HL-60 (cell line): Measurements from ENCODE around the gene TRAPPC14.

ENCODE experiments used
- DNase-seq, 2 experiments: peaks; one replicate each; pipeline ENCODE4 v3.0.0-alpha.2; 2010 to 2020; ENCODE audit warnings: low read depth in 1 of 2, low spot score in 1 of 2
- H3K27ac ChIP-seq: fragments of 250-450 bp; sonication (Bioruptor Pico); replicated peaks from 2 replicates; pipeline ENCODE4 v1.5.1; 2020; ENCODE audit warnings: mild to moderate bottlenecking, moderate library complexity
- H3K27me3 ChIP-seq: fragments of 250-450 bp; sonication (Bioruptor Pico); 2 replicates; pipeline ENCODE4 v1.5.1; 2021; ENCODE audit warnings: mild to moderate bottlenecking, moderate library complexity; ENCODE audit not compliant: insufficient read depth, poor library complexity, severe bottlenecking
- H3K4me3 ChIP-seq: replicated peaks from 2 replicates; pipeline ENCODE4 v1.5.1; 2011; ENCODE audit warnings: mild to moderate bottlenecking, control low read depth, low read length; ENCODE audit not compliant: insufficient read depth
- GABPA ChIP-seq: IDR thresholded peaks from 2 replicates; pipeline ENCODE4 v1.6.1; 2012; ENCODE audit warnings: low read depth
- POLR2AphosphoS5 ChIP-seq: IDR thresholded peaks from 2 replicates; pipeline ENCODE4 v1.6.1; 2012; ENCODE audit warnings: low read depth
- SPI1 ChIP-seq: IDR thresholded peaks from 2 replicates; pipeline ENCODE4 v1.6.1; 2012; ENCODE audit warnings: low read depth, mild to moderate bottlenecking, borderline replicate concordance
- TF ChIP-seq, protein P1 (sequence below): IDR thresholded peaks from one replicate; pipeline ENCODE4 v1.5.1; 2011; ENCODE audit warnings: low read length, control low read depth, inconsistent platforms; ENCODE audit not compliant: insufficient read depth
- TF ChIP-seq, protein P2 (sequence below): IDR thresholded peaks from 2 replicates; pipeline ENCODE4 v1.6.1; 2012; ENCODE audit warnings: low read depth; ENCODE audit not compliant: insufficient replicate concordance

The TRAPPC14 gene

DNA sequence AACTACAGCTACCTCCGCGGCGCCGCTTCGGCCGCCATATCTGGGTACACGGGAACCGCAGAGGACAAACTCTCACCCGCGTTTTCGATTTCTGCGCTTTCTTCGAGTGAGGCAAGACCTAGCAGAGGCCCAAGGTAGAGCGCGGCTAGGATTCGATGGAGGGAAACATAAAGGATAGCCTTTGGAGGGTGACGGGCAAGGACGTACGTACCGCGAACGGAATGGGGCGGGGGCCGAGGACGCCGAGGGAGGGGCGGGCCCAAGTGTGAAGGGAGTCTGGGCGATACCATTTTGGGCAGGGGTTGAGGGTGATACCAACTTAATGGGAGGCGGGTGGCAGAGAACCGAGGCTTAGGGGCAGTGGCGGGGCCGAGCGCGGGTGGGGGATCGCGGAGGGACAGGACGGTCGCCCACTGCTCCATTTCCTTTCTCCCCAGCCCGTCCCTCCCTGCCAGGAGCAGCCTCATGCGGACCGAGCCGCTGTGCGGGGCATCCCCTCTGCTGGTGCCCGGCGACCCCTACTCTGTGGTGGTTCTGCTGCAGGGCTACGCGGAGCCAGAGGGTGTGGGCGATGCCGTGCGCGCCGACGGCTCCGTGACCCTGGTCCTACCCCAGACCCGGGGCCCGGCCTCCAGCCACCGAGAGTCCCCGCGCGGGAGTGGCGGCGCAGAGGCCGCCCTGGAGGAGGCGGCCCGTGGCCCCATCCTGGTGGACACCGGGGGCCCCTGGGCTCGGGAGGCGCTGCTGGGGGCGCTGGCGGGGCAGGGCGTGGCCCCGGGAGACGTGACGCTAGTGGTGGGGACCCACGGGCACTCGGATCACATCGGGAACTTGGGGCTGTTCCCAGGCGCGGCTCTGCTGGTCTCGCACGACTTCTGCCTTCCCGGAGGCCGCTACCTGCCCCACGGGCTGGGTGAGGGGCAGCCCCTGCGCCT is 31.3 kb downstream of the TRAPPC14 start, which contains the start of gene MBLAC1:
TSS of gene MBLAC1 (plus strand) at position 37 of the 935 bp plus-strand sequence. CDS start at position 466, 429 bp downstream.
- Histone ChIP-seq H3K27ac (peak within 1 kb of the TSS; percentile 96), H3K27me3 (no peaks in the 10 kb centered on the region), H3K4me3 (peak within 1 kb of the TSS; percentile 83)
- DNase-seq, result peak; percentile 90 to 92
- TF ChIP-seq, protein P1, sequence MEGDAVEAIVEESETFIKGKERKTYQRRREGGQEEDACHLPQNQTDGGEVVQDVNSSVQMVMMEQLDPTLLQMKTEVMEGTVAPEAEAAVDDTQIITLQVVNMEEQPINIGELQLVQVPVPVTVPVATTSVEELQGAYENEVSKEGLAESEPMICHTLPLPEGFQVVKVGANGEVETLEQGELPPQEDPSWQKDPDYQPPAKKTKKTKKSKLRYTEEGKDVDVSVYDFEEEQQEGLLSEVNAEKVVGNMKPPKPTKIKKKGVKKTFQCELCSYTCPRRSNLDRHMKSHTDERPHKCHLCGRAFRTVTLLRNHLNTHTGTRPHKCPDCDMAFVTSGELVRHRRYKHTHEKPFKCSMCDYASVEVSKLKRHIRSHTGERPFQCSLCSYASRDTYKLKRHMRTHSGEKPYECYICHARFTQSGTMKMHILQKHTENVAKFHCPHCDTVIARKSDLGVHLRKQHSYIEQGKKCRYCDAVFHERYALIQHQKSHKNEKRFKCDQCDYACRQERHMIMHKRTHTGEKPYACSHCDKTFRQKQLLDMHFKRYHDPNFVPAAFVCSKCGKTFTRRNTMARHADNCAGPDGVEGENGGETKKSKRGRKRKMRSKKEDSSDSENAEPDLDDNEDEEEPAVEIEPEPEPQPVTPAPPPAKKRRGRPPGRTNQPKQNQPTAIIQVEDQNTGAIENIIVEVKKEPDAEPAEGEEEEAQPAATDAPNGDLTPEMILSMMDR, result no peak
- TF ChIP-seq SPI1 (no peak), POLR2AphosphoS5 (peak; percentile 84), GABPA (peak; percentile 35; the same call in 1 of the 2 replicates)
- TF ChIP-seq, protein P2, sequence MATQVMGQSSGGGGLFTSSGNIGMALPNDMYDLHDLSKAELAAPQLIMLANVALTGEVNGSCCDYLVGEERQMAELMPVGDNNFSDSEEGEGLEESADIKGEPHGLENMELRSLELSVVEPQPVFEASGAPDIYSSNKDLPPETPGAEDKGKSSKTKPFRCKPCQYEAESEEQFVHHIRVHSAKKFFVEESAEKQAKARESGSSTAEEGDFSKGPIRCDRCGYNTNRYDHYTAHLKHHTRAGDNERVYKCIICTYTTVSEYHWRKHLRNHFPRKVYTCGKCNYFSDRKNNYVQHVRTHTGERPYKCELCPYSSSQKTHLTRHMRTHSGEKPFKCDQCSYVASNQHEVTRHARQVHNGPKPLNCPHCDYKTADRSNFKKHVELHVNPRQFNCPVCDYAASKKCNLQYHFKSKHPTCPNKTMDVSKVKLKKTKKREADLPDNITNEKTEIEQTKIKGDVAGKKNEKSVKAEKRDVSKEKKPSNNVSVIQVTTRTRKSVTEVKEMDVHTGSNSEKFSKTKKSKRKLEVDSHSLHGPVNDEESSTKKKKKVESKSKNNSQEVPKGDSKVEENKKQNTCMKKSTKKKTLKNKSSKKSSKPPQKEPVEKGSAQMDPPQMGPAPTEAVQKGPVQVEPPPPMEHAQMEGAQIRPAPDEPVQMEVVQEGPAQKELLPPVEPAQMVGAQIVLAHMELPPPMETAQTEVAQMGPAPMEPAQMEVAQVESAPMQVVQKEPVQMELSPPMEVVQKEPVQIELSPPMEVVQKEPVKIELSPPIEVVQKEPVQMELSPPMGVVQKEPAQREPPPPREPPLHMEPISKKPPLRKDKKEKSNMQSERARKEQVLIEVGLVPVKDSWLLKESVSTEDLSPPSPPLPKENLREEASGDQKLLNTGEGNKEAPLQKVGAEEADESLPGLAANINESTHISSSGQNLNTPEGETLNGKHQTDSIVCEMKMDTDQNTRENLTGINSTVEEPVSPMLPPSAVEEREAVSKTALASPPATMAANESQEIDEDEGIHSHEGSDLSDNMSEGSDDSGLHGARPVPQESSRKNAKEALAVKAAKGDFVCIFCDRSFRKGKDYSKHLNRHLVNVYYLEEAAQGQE, result peak; percentile 66

DNA sequence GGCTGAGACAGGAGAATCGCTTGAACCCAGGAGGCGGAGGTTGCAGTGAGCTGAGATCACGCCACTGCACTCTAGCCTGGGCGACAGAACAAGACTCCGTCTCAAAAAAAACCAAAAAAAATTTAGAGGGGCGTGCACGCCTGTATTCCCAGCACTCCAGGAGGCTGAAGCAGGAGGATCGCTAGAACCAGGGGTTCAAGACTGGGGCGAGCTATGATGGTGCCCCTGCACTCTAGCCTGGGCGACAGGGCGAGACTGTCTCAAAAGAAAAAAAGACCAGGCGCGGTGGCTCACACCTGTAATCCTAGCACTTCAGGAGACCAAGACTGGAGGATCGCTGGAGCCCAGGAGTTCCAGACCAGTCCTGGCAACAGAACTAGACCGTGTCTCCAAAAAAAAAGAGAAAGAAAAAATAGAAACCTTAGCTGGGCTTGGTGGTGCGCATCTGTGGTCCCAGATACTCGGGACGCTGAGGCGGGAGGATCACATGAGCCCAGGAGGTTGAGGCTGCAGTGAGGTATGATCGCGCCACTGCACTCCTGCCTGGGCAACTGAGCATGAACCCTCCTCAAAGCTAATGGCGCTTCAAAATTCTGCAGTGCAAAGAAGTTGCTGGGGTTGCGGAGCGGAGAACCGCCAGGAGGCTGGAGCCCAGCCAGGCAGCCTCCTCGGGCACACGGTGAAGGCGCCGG is 32.1 kb downstream of the TRAPPC14 start:
- Histone ChIP-seq H3K4me3 (peak overlapping the region; percentile 83), H3K27me3 (no peaks in the 10 kb centered on the region), H3K27ac (peak overlapping the region; percentile 96)
- peak in 1 of 2 experiments; percentile 47 for DNase-seq
- TF ChIP-seq GABPA, result no peak
- TF ChIP-seq, protein P1, result no peak
- no peak for TF ChIP-seq POLR2AphosphoS5
- TF ChIP-seq SPI1, result no peak
- TF ChIP-seq, protein P2, result no peak

DNA sequence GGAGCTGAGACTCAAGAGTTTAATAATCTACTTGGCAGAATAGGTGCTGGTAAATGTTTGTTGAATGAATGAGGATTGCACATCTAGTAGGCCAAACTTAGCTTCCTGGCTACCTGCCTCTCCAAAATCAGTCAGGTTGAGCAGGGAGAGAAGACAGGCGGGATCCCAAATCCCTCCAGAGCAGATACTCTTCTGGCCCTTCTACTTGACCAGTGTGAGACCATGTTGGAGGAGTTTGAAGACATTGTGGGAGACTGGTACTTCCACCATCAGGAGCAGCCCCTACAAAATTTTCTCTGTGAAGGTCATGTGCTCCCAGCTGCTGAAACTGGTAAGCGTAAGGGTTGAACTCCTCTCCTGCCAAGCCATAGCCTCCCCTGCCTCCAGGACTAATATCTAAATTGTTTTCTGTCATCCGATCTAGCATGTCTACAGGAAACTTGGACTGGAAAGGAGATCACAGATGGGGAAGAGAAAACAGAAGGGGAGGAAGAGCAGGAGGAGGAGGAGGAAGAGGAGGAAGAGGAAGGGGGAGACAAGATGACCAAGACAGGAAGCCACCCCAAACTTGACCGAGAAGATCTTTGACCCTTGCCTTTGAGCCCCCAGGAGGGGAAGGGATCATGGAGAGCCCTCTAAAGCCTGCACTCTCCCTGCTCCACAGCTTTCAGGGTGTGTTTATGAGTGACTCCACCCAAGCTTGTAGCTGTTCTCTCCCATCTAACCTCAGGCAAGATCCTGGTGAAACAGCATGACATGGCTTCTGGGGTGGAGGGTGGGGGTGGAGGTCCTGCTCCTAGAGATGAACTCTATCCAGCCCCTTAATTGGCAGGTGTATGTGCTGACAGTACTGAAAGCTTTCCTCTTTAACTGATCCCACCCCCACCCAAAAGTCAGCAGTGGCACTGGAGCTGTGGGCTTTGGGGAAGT is 34.0 kb downstream of the TRAPPC14 start:
- no peak for TF ChIP-seq SPI1
- TF ChIP-seq, protein P2, result no peak
- no peak for TF ChIP-seq GABPA
- TF ChIP-seq, protein P1, result no peak
- TF ChIP-seq POLR2AphosphoS5, result no peak
- DNase-seq, result no peak
- Histone ChIP-seq H3K4me3 (no peak overlapping the region), H3K27ac (no peak overlapping the region), H3K27me3 (no peaks in the 10 kb centered on the region)
